HUDEP-2 (cell line): Measurements from ENCODE around the gene CCDC69.

Experiments
- DNase-seq, 76 experiments: peaks; one replicate each; lab custom pipeline; 2025; ENCODE audit not compliant: unreplicated experiment in 76 of 76; lab: John Stamatoyannopoulos, UW

CCDC69 gene

GRCh38 chr5:151150471-151151262 lies 73.2 kb downstream of the CCDC69 start:
- no peak for DNase-seq

- no peak for DNase-seq
Observed at GRCh38 chr5:151148583-151148982, 75.3 kb downstream of the CCDC69 start.

GRCh38 chr5:151147033-151147432 lies 76.9 kb downstream of the CCDC69 start:
- DNase-seq: no peak

GRCh38 chr5:151146061-151146460 lies 77.8 kb downstream of the CCDC69 start:
- DNase-seq: no peak

- DNase-seq: no peak
Observed at GRCh38 chr5:151144922-151145321, 79.0 kb downstream of the CCDC69 start.

GRCh38 chr5:151144275-151144674 lies 79.6 kb downstream of the CCDC69 start:
- DNase-seq: no peak

GRCh38 chr5:151143645-151144044 lies 80.2 kb downstream of the CCDC69 start:
- DNase-seq: no peak

GRCh38 chr5:151142933-151143332 lies 81.0 kb downstream of the CCDC69 start:
- no peak for DNase-seq

GRCh38 chr5:151141535-151141934 lies 82.4 kb downstream of the CCDC69 start:
- DNase-seq: no peak

- DNase-seq: no peak
Observed at GRCh38 chr5:151140686-151141459, 83.0 kb downstream of the CCDC69 start.

GRCh38 chr5:151139646-151140045 lies 84.2 kb downstream of the CCDC69 start:
- DNase-seq: no peak

- no peak for DNase-seq
Observed at GRCh38 chr5:151139015-151139414, 84.9 kb downstream of the CCDC69 start.

- no peak for DNase-seq
Observed at GRCh38 chr5:151138114-151138513, 85.8 kb downstream of the CCDC69 start.

GRCh38 chr5:151137067-151137825 lies 86.6 kb downstream of the CCDC69 start:
- DNase-seq: no peak

GRCh38 chr5:151134228-151134627 lies 89.7 kb downstream of the CCDC69 start:
- no peak for DNase-seq

- no peak for DNase-seq
Observed at GRCh38 chr5:151132963-151133362, 90.9 kb downstream of the CCDC69 start.
